NT2/D1 (cell line): Measurements from ENCODE around the gene CCDC13.

Experiments
- SUZ12 ChIP-seq: IDR thresholded peaks from 2 replicates; pipeline ENCODE4 v1.6.1; 2011; ENCODE audit not compliant: insufficient read length, insufficient read depth; ENCODE audit errors: extremely low read depth
- YY1 ChIP-seq: IDR thresholded peaks from 2 replicates; pipeline ENCODE4 v1.6.1; 2011; ENCODE audit not compliant: insufficient read length, insufficient read depth
- ZNF274 ChIP-seq: IDR thresholded peaks from 2 replicates; pipeline ENCODE4 v1.6.1; 2011; ENCODE audit warnings: mild to moderate bottlenecking, low read depth, low read length

DNA sequence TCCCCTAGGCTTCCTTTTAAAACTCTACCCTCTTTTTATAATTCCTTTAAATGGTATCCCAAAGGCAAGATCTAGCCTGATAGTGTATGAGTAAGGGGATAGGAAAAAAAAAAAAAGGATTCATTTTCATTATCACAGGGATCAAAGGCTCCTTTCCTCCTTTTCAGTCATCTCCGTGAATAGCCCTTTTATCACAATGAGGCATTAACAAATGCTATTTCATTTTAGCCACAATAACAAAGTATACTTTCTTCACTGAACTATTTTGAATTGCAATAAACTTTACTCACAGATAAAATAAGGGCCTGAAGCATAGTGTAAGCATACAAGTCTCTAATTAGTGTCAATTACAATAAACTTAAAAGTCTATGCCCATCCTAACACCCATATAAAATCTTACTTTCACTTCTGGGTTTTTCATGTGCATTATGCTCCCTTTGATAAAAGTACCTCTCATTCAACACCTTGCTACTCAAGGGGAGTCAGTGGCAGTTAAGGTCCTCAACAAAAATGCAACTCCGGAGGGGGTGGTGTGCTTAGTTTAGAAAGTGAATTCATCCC is 22.6 kb upstream of the CCDC13 start:
- TF ChIP-seq YY1 (no peak), SUZ12 (no peak), ZNF274 (no peak)
